Activated CD8-positive, alpha-beta memory T cell treated with anti-CD3 and anti-CD28 coated beads for 36 hours (primary cell): ENCODE data around the gene TSPO. TPM values are rescaled to one million over a fixed set of nuclear protein-coding genes. Genes with fewer than 3 reads are reported as not detected.

Experiments used
- CTCF ChIA-PET: fragments of 350-600 bp; sonication (Branson Sonifier 250); formaldehyde crosslinking; loops from one replicate; lab custom pipeline; 2021; ENCODE audit warnings: antibody characterized with exemption; lab: Charles Lee
- POLR2A ChIA-PET: fragments of 350-600 bp; sonication (Branson Sonifier 250); formaldehyde crosslinking; loops from one replicate; lab custom pipeline; 2021; ENCODE audit warnings: antibody characterized with exemption; lab: Charles Lee
- total RNA-seq, 2 experiments: library from RNA; stranded (reverse); gene quantifications; one replicate each; pipeline ENCODE4 v1.2.3, GENCODE V29; 2021

Gene TSPO
- total RNA-seq, 2 experiments from 2014 or later: 101 to 104 TPM

- ChIA-PET CTCF (interaction anchor here (0.6 kb wide), 1 partner anchor 139 kb away, joined by 3 read pairs; no protein-coding TSS in a partner anchor), POLR2A (no interaction called here)
Measured at GRCh38 chr22:43207386-43207785, 56.0 kb downstream of the TSPO start.

GRCh38 chr22:43207849-43208702 lies 56.7 kb downstream of the TSPO start:
- CTCF ChIA-PET: no interaction called here
- POLR2A ChIA-PET: no interaction called here

- POLR2A ChIA-PET: no interaction called here
- CTCF ChIA-PET: no interaction called here
Measured at GRCh38 chr22:43208703-43209522, 57.6 kb downstream of the TSPO start.

- ChIA-PET CTCF (no interaction called here), POLR2A (no interaction called here)
Measured at GRCh38 chr22:43209523-43209890, 58.1 kb downstream of the TSPO start.

GRCh38 chr22:43209971-43210370 lies 58.6 kb downstream of the TSPO start:
- CTCF ChIA-PET: no interaction called here
- POLR2A ChIA-PET: no interaction called here

GRCh38 chr22:43210631-43211515 lies 59.5 kb downstream of the TSPO start:
- POLR2A ChIA-PET: no interaction called here
- CTCF ChIA-PET: no interaction called here

GRCh38 chr22:43211941-43212433 lies 60.6 kb downstream of the TSPO start:
- POLR2A ChIA-PET: no interaction called here
- CTCF ChIA-PET: no interaction called here

- CTCF ChIA-PET: no interaction called here
- POLR2A ChIA-PET: no interaction called here
Measured at GRCh38 chr22:43212434-43212952, 61.1 kb downstream of the TSPO start.

Other genes with a start within 250 kb of the TSPO start
- 10 to 100 TPM; 28.8 to 30.6 TPM for gene PACSIN2, start 136.4 kb upstream of the TSPO start, total RNA-seq
- 1 to 10 TPM; 5.1 to 5.6 TPM for gene TTLL1, start 62.2 kb upstream of the TSPO start, total RNA-seq
- 1 to 10 TPM; 3.5 to 4.4 TPM for gene BIK, start 40.8 kb upstream of the TSPO start, total RNA-seq
- gene MCAT, start 8.2 kb upstream of the TSPO start, total RNA-seq: 10 to 100 TPM; 27.6 to 31.0 TPM
- 100 to 1,000 TPM; 115 to 118 TPM for gene TTLL12, start 35.6 kb downstream of the TSPO start, total RNA-seq
- gene SCUBE1, start 191.8 kb downstream of the TSPO start, total RNA-seq: under 1 TPM; 0.08 to 0.31 TPM